Measurements from ENCODE around the gene MYOF. TPM values are rescaled to one million over a fixed set of nuclear protein-coding genes. Genes with fewer than 3 reads are reported as not detected.

MYOF gene
- total RNA-seq, 1 experiment from 2014 or later = 376 TPM

GRCh38 chr10:93342366-93342765 lies 139.8 kb downstream of the MYOF start:
- ChIA-PET POLR2A (no interaction called here), CTCF (no interaction called here)
- BruUV-seq (replicated peaks) = no TSS peak
- in situ Hi-C loops (cut with HindIII; ENCODE audit: low pct_unique_long_range_greater_than_20kb, low sequenced_read_pairs) (no loop called here), intact Hi-C loops (cut with micrococcal nuclease; ENCODE audit: unreplicated experiment) (no loop called here)
- no peaks in the 10 kb centered on the region for H3K27me3 ChIP-seq (ENCODE audit: control insufficient read depth, insufficient read depth, low read length)
- no peaks in the 10 kb centered on the region for H3K9me3 ChIP-seq (ENCODE audit: control insufficient read depth, insufficient read depth, low read depth, low read length)
- H3K4me1 ChIP-seq (ENCODE audit: control insufficient read depth, insufficient read depth, low read length) = no peaks in the 10 kb centered on the region
- peaks cover 58% of the 10 kb centered on the region for H3K36me3 ChIP-seq (ENCODE audit: control insufficient read depth, insufficient read depth, low read length)
- ATAC-seq = no peak
- no peak overlapping the region for H3K4me3 ChIP-seq (ENCODE audit: low read depth in 2 of 2, low read length in 2 of 2)
- no peak overlapping the region for H3K27ac ChIP-seq (ENCODE audit: low read length)
- no peak for TF ChIP-seq TCF7L2 (IDR thresholded peaks at IDR 0.05; ENCODE audit: low read depth, low read length)
- no peak for DNase-seq (ENCODE audit: low read depth, low spot score)

- Histone ChIP-seq H3K27ac (ENCODE audit: low read length) (no peak overlapping the region), H3K27me3 (ENCODE audit: control insufficient read depth, insufficient read depth, low read length) (no peaks in the 10 kb centered on the region), H3K4me3 (ENCODE audit: low read depth in 2 of 2, low read length in 2 of 2) (no peak overlapping the region), H3K9me3 (ENCODE audit: control insufficient read depth, insufficient read depth, low read depth, low read length) (no peaks in the 10 kb centered on the region), H3K4me1 (ENCODE audit: control insufficient read depth, insufficient read depth, low read length) (no peaks in the 10 kb centered on the region), H3K36me3 (ENCODE audit: control insufficient read depth, insufficient read depth, low read length) (peaks cover 58% of the 10 kb centered on the region)
- ATAC-seq = no peak
- intact Hi-C loops (cut with micrococcal nuclease; ENCODE audit: unreplicated experiment) (no loop called here), in situ Hi-C loops (cut with HindIII; ENCODE audit: low pct_unique_long_range_greater_than_20kb, low sequenced_read_pairs) (no loop called here)
- CTCF ChIA-PET = interaction anchor here (0.6 kb wide), 1 partner anchor 146 kb away, joined by 4 read pairs; no protein-coding TSS in a partner anchor
- no TSS peak for BruUV-seq (replicated peaks)
- TF ChIP-seq POLR2AphosphoS5 (IDR thresholded peaks at IDR 0.05; ENCODE audit: low read depth, low read length) (no peak), SIN3A (IDR thresholded peaks at IDR 0.05; ENCODE audit: borderline replicate concordance, insufficient read depth, low read depth, low read length) (no peak), CTCF (IDR thresholded peaks at IDR 0.05) (no peak), REST (IDR thresholded peaks at IDR 0.05; ENCODE audit: insufficient read depth in 1 of 2, low read depth in 2 of 2, low read length in 1 of 2) (no peak), TCF7L2 (IDR thresholded peaks at IDR 0.05; ENCODE audit: low read depth, low read length) (no peak)
- POLR2A ChIA-PET = interaction anchor here (0.5 kb wide), 1 partner anchor 256 kb away, joined by 4 read pairs; no protein-coding TSS in a partner anchor
- DNase-seq (ENCODE audit: low read depth, low spot score) = no peak
Measured at GRCh38 chr10:93337309-93337721, 144.8 kb downstream of the MYOF start.

- in situ Hi-C loops (cut with HindIII; ENCODE audit: low pct_unique_long_range_greater_than_20kb, low sequenced_read_pairs) = no loop called here
- Histone ChIP-seq H3K36me3 (ENCODE audit: control insufficient read depth, insufficient read depth, low read length) (peaks cover 54% of the 10 kb centered on the region), H3K9me3 (ENCODE audit: control insufficient read depth, insufficient read depth, low read depth, low read length) (no peaks in the 10 kb centered on the region), H3K27me3 (ENCODE audit: control insufficient read depth, insufficient read depth, low read length) (no peaks in the 10 kb centered on the region), H3K4me1 (ENCODE audit: control insufficient read depth, insufficient read depth, low read length) (no peaks in the 10 kb centered on the region), H3K27ac (ENCODE audit: low read length) (no peak overlapping the region), H3K4me3 (ENCODE audit: low read depth in 2 of 2, low read length in 2 of 2) (no peak overlapping the region)
- no TSS peak for BruUV-seq (replicated peaks)
- no peak for DNase-seq (ENCODE audit: low read depth, low spot score)
- TF ChIP-seq REST (IDR thresholded peaks at IDR 0.05; ENCODE audit: insufficient read depth in 1 of 2, low read depth in 2 of 2, low read length in 1 of 2) = no peak
- no peak for TF ChIP-seq TCF7L2 (IDR thresholded peaks at IDR 0.05; ENCODE audit: low read depth, low read length)
- no peak for TF ChIP-seq SIN3A (IDR thresholded peaks at IDR 0.05; ENCODE audit: borderline replicate concordance, insufficient read depth, low read depth, low read length)
- no peak for TF ChIP-seq CTCF (IDR thresholded peaks at IDR 0.05)
- TF ChIP-seq POLR2AphosphoS5 (IDR thresholded peaks at IDR 0.05; ENCODE audit: low read depth, low read length) = no peak
- CTCF ChIA-PET = interaction anchor here (0.6 kb wide), 1 partner anchor 445 kb away, joined by 3 read pairs; no protein-coding TSS in a partner anchor
- ATAC-seq = no peak
- intact Hi-C loops (cut with micrococcal nuclease; ENCODE audit: unreplicated experiment) = no loop called here
- POLR2A ChIA-PET = interaction anchor here (0.5 kb wide), 1 partner anchor 255 kb away, joined by 4 read pairs; no protein-coding TSS in a partner anchor
Measured at GRCh38 chr10:93336678-93337077, 145.5 kb downstream of the MYOF start.
